HEK293T (cell line): ENCODE results near the gene SLC9A9.

Experiments
- BHLHE40 ChIP-seq: fragments of 450-650 bp; IDR thresholded peaks from 2 replicates; pipeline ENCODE4 v1.6.1; 2016; ENCODE audit warnings: mild to moderate bottlenecking, moderate library complexity, borderline replicate concordance
- CTBP1 ChIP-seq: fragments of 450-650 bp; IDR thresholded peaks from 2 replicates; pipeline ENCODE4 v1.6.1; 2016; ENCODE audit warnings: borderline replicate concordance
- ELF4 ChIP-seq: fragments of 450-650 bp; IDR thresholded peaks from 2 replicates; pipeline ENCODE4 v1.6.1; 2017; ENCODE audit warnings: antibody characterized with exemption
- FOXK2 ChIP-seq: fragments of 450-650 bp; IDR thresholded peaks from 2 replicates; pipeline ENCODE4 v1.6.1; 2016; ENCODE audit warnings: mild to moderate bottlenecking
- FOXM1 ChIP-seq: fragments of 450-650 bp; IDR thresholded peaks from 2 replicates; pipeline ENCODE4 v1.6.1; 2017; ENCODE audit warnings: mild to moderate bottlenecking, borderline replicate concordance
- LEF1 ChIP-seq: fragments of 450-650 bp; IDR thresholded peaks from 2 replicates; pipeline ENCODE4 v1.6.1; 2017; ENCODE audit warnings: mild to moderate bottlenecking, borderline replicate concordance
- PKNOX1 ChIP-seq: fragments of 450-650 bp; IDR thresholded peaks from 2 replicates; pipeline ENCODE4 v1.6.1; 2016
- SP1 ChIP-seq: fragments of 450-650 bp; IDR thresholded peaks from 2 replicates; pipeline ENCODE4 v1.6.1; 2017
- SUZ12 ChIP-seq: fragments of 450-650 bp; IDR thresholded peaks from 2 replicates; pipeline ENCODE4 v1.6.1; 2016; ENCODE audit warnings: mild to moderate bottlenecking
- TARDBP ChIP-seq: fragments of 450-650 bp; IDR thresholded peaks from 2 replicates; pipeline ENCODE4 v1.6.1; 2016
- ZNF384 ChIP-seq: fragments of 450-650 bp; IDR thresholded peaks from 2 replicates; pipeline ENCODE4 v1.6.1; 2016

- TF ChIP-seq SUZ12 (no peak), FOXM1 (no peak), BHLHE40 (no peak), ZNF384 (no peak), FOXK2 (no peak), LEF1 (no peak), SP1 (no peak), PKNOX1 (no peak), TARDBP (no peak), ELF4 (no peak), CTBP1 (no peak)
Observed at GRCh38 chr3:143827425-143827824, 20.8 kb downstream of the SLC9A9 start.
